SK-N-SH (cell line): Measurements from ENCODE around the gene NCKAP5L. TPM values are rescaled to one million over a fixed set of nuclear protein-coding genes. Genes with fewer than 3 reads are reported as not detected.
A peak's percentile ranks its signal among the peaks of the same experiment; 100 is the strongest.

Experiments
- CTCF ChIA-PET: fragments of 300-600, 350-600 bp; formaldehyde crosslinking; extraction: SDS; loops from one replicate; lab custom pipeline; 2021; lab: Yijun Ruan, JAX
- POLR2A ChIA-PET: fragments of 350-600 bp; sonication (Branson Sonifier 250); formaldehyde crosslinking; extraction: SDS; loops from one replicate; lab custom pipeline; 2020; ENCODE audit warnings: antibody characterized with exemption, inconsistent platforms; lab: Yijun Ruan, JAX
- DNase-seq: peaks from one replicate; pipeline ENCODE4 v3.0.0; 2012
- H2AFZ ChIP-seq: fragments of 200-600 bp; sonication (generic); 2 replicates; pipeline ENCODE4 v1.8.1; 2016; ENCODE audit warnings: antibody characterized with exemption, mild to moderate bottlenecking, low read depth
- H3F3A ChIP-seq: fragments of 200-600 bp; sonication (generic); replicated peaks from 2 replicates; pipeline ENCODE3; 2016; ENCODE audit warnings: antibody characterized with exemption, mild to moderate bottlenecking; ENCODE audit not compliant: insufficient read depth
- H3K27ac ChIP-seq, 2 experiments: fragments of 200-500 bp in 1 of 2; fragments of 200-600 bp in 1 of 2; sonication (Bioruptor generic) in 1 of 2; sonication (generic), shearing (Covaris generic) in 1 of 2; 2 replicates each; pipeline versions ENCODE4 v1.5.1 to v1.6.1; 2014 to 2016; ENCODE audit warnings: low read depth in 2 of 2, inconsistent platforms in 1 of 2, low read length in 1 of 2, mild to moderate bottlenecking in 1 of 2, mixed read lengths in 1 of 2
- H3K27me3 ChIP-seq: fragments of 200-600 bp; sonication (generic), shearing (Covaris generic); 2 replicates; pipeline ENCODE4 v1.6.1; 2016; ENCODE audit warnings: mixed run types; ENCODE audit not compliant: insufficient read depth
- H3K36me3 ChIP-seq, 2 experiments: fragments of 200-500 bp in 1 of 2; fragments of 200-600 bp in 1 of 2; sonication (Bioruptor generic) in 1 of 2; sonication (generic) in 1 of 2; replicated peaks in 1 of 2; 2 replicates each; pipeline versions ENCODE3 to v1.5.1; 2014 to 2016; ENCODE audit warnings: low read length in 1 of 2, mild to moderate bottlenecking in 1 of 2; ENCODE audit not compliant: insufficient read depth in 2 of 2, control insufficient read depth in 1 of 2
- H3K4me1 ChIP-seq, 2 experiments: fragments of 200-500 bp in 1 of 2; fragments of 200-600 bp in 1 of 2; sonication (Bioruptor generic) in 1 of 2; sonication (generic), shearing (Covaris generic) in 1 of 2; 2 replicates each; pipeline versions ENCODE4 v1.5.1 to v1.6.1; 2014 to 2016; ENCODE audit warnings: low read depth in 1 of 2, low read length in 1 of 2, mixed run types in 1 of 2; ENCODE audit not compliant: insufficient read depth in 2 of 2, control insufficient read depth in 1 of 2
- H3K4me2 ChIP-seq: fragments of 200-600 bp; sonication (generic), shearing (Covaris generic); 2 replicates; pipeline ENCODE4 v1.6.1; 2017; ENCODE audit warnings: mixed run types
- H3K4me3 ChIP-seq, 2 experiments: fragments of 200-500 bp in 1 of 2; fragments of 200-600 bp in 1 of 2; sonication (Bioruptor generic) in 1 of 2; sonication (generic), shearing (Covaris generic) in 1 of 2; 2 replicates each; pipeline versions ENCODE4 v1.5.1 to v1.8.1; 2014 to 2016; ENCODE audit warnings: low read depth in 2 of 2, inconsistent platforms in 1 of 2, low read length in 1 of 2, mild to moderate bottlenecking in 1 of 2, mixed read lengths in 1 of 2, moderate library complexity in 1 of 2
- H3K79me2 ChIP-seq: fragments of 200-600 bp; sonication (generic); 2 replicates; pipeline ENCODE4 v1.8.1; 2017; ENCODE audit warnings: mild to moderate bottlenecking; ENCODE audit not compliant: insufficient read depth
- H3K9ac ChIP-seq: fragments of 200-600 bp; sonication (generic); 2 replicates; pipeline ENCODE4 v1.6.1; 2017; ENCODE audit warnings: mixed run types
- H3K9me2 ChIP-seq: fragments of 200-600 bp; sonication (generic); 2 replicates; pipeline ENCODE4 v1.6.1; 2017; ENCODE audit warnings: mixed run types
- H3K9me3 ChIP-seq: fragments of 200-600 bp; sonication (generic); 2 replicates; pipeline ENCODE4 v1.6.1; 2017; ENCODE audit warnings: mixed run types, mild to moderate bottlenecking, moderate library complexity
- H4K20me1 ChIP-seq: fragments of 200-600 bp; sonication (generic); 2 replicates; pipeline ENCODE4 v1.6.1; 2017; ENCODE audit warnings: mild to moderate bottlenecking, mixed run types; ENCODE audit not compliant: insufficient read depth
- CHD2 ChIP-seq: fragments of 150-350 bp; IDR thresholded peaks from 2 replicates; pipeline ENCODE4 v1.6.1; 2018; ENCODE audit warnings: low read length; ENCODE audit not compliant: partially characterized antibody
- ELF1 ChIP-seq: IDR thresholded peaks from 2 replicates; pipeline ENCODE4 v1.4.0; 2012
- EP300 ChIP-seq, 2 experiments: IDR thresholded peaks; 2 replicates each; pipeline versions ENCODE4 v1.4.0 to v1.6.1; 2012; ENCODE audit warnings: borderline replicate concordance in 1 of 2, low read depth in 1 of 2, low read length in 1 of 2
- FOSL2 ChIP-seq: IDR thresholded peaks from 2 replicates; pipeline ENCODE4 v1.4.0; 2012; ENCODE audit warnings: low read depth, mild to moderate bottlenecking, moderate library complexity, borderline replicate concordance
- FOXJ3 ChIP-seq: sonication (generic); formaldehyde crosslinking; IDR thresholded peaks from 2 replicates; pipeline ENCODE4 v1.5.1; 2020; ENCODE audit warnings: mild to moderate bottlenecking, missing genetic modification reagents
- FOXM1 ChIP-seq: IDR thresholded peaks from 2 replicates; pipeline ENCODE4 v1.4.0; 2012; ENCODE audit warnings: low read depth, mild to moderate bottlenecking
- GABPA ChIP-seq: IDR thresholded peaks from 2 replicates; pipeline ENCODE4 v1.4.0; 2012; ENCODE audit warnings: low read depth, mild to moderate bottlenecking
- GATA2 ChIP-seq: sonication (generic); formaldehyde crosslinking; IDR thresholded peaks from 2 replicates; pipeline ENCODE4 v1.5.0; 2020; ENCODE audit warnings: mild to moderate bottlenecking, missing genetic modification reagents
- MEF2A ChIP-seq: IDR thresholded peaks from 2 replicates; pipeline ENCODE4 v1.4.0; 2012; ENCODE audit warnings: low read depth, borderline replicate concordance
- NFIC ChIP-seq: IDR thresholded peaks from 2 replicates; pipeline ENCODE4 v1.4.0; 2012; ENCODE audit warnings: borderline replicate concordance
- NRF1 ChIP-seq: IDR thresholded peaks from 2 replicates; pipeline ENCODE4 v1.6.1; 2012; ENCODE audit warnings: low read depth, mild to moderate bottlenecking, low read length
- RAD21 ChIP-seq: IDR thresholded peaks from 2 replicates; pipeline ENCODE4 v1.6.1; 2012; ENCODE audit warnings: mild to moderate bottlenecking, low read length
- RFX5 ChIP-seq: IDR thresholded peaks from 2 replicates; pipeline ENCODE4 v1.6.1; 2012; ENCODE audit warnings: mild to moderate bottlenecking, improper control_type of control experiment, low read length
- RXRA ChIP-seq: IDR thresholded peaks from 2 replicates; pipeline ENCODE4 v1.4.0; 2012; ENCODE audit warnings: low read depth, mild to moderate bottlenecking, borderline replicate concordance
- SMC3 ChIP-seq: IDR thresholded peaks from 2 replicates; pipeline ENCODE4 v1.6.1; 2012; ENCODE audit warnings: low read depth, low read length, improper control_type of control experiment
- YY1 ChIP-seq: IDR thresholded peaks from 2 replicates; pipeline ENCODE4 v1.4.0; 2012; ENCODE audit warnings: low read depth, mild to moderate bottlenecking
- ZBTB33 ChIP-seq: IDR thresholded peaks from 2 replicates; pipeline ENCODE4 v1.4.0; 2012; ENCODE audit warnings: low read depth, borderline replicate concordance
- WGBS: methylation state at CpG from one replicate; pipeline ENCODE4 v1.1.6; 2017; ENCODE audit warnings: low lambda C conversion rate; 5-methylcytosine and 5-hydroxymethylcytosine counted together
- polyA plus RNA-seq, 3 experiments: library from polyadenylated mRNA; depleted of rRNA; stranded (reverse); fragments of >200 nt; gene quantifications; 2 replicates each; pipeline ENCODE4 v1.2.3, GENCODE V29; 2012
- TF ChIP-seq, protein P1 (sequence below): fragments of 200-600 bp; sonication (generic); IDR thresholded peaks from 2 replicates; pipeline ENCODE4 v1.6.1; 2017; ENCODE audit warnings: antibody characterized with exemption, mild to moderate bottlenecking, moderate library complexity
- TF ChIP-seq, protein P2 (sequence below): IDR thresholded peaks from 2 replicates; pipeline ENCODE4 v1.4.0; 2012; ENCODE audit warnings: low read depth, borderline replicate concordance

Gene NCKAP5L
- polyA plus RNA-seq, 1 of the 3 experiments (the other 2 are of a cell fraction): 8.9 TPM

- Histone ChIP-seq H4K20me1 (no peaks in the 10 kb centered on the region), H3K9ac (no peak overlapping the region), H3K4me2 (no peak overlapping the region), H3K4me1 (no peaks in the 10 kb centered on the region; a peak in 1 of 4 replicates), H3K36me3 (no peaks in the 10 kb centered on the region), H2AFZ (no peak overlapping the region), H3K9me3 (no peaks in the 10 kb centered on the region), H3K4me3 (no peak overlapping the region), H3K9me2 (no peaks in the 10 kb centered on the region), H3K27me3 (no peaks in the 10 kb centered on the region), H3K27ac (no peak overlapping the region), H3K79me2 (no peaks in the 10 kb centered on the region), H3F3A (no peaks in the 10 kb centered on the region)
- CTCF ChIA-PET: interaction anchor here (0.9 to 5.7 kb wide), 6 partner anchors 11 to 290 kb away, joined by 3 to 59 read pairs (median 14); no protein-coding TSS in a partner anchor
- TF ChIP-seq GATA2 (CRISPR knock-in tag) (no peak), FOSL2 (no peak), RFX5 (no peak), RXRA (no peak)
- TF ChIP-seq, protein P1, sequence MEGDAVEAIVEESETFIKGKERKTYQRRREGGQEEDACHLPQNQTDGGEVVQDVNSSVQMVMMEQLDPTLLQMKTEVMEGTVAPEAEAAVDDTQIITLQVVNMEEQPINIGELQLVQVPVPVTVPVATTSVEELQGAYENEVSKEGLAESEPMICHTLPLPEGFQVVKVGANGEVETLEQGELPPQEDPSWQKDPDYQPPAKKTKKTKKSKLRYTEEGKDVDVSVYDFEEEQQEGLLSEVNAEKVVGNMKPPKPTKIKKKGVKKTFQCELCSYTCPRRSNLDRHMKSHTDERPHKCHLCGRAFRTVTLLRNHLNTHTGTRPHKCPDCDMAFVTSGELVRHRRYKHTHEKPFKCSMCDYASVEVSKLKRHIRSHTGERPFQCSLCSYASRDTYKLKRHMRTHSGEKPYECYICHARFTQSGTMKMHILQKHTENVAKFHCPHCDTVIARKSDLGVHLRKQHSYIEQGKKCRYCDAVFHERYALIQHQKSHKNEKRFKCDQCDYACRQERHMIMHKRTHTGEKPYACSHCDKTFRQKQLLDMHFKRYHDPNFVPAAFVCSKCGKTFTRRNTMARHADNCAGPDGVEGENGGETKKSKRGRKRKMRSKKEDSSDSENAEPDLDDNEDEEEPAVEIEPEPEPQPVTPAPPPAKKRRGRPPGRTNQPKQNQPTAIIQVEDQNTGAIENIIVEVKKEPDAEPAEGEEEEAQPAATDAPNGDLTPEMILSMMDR: no peak
- WGBS: 7% methylated on average over 2 of the region's 2 CpGs
- DNase-seq: no peak
- POLR2A ChIA-PET: no interaction called here
Measured at GRCh38 chr12:49779581-49779980, 48.6 kb downstream of the NCKAP5L start.

DNA sequence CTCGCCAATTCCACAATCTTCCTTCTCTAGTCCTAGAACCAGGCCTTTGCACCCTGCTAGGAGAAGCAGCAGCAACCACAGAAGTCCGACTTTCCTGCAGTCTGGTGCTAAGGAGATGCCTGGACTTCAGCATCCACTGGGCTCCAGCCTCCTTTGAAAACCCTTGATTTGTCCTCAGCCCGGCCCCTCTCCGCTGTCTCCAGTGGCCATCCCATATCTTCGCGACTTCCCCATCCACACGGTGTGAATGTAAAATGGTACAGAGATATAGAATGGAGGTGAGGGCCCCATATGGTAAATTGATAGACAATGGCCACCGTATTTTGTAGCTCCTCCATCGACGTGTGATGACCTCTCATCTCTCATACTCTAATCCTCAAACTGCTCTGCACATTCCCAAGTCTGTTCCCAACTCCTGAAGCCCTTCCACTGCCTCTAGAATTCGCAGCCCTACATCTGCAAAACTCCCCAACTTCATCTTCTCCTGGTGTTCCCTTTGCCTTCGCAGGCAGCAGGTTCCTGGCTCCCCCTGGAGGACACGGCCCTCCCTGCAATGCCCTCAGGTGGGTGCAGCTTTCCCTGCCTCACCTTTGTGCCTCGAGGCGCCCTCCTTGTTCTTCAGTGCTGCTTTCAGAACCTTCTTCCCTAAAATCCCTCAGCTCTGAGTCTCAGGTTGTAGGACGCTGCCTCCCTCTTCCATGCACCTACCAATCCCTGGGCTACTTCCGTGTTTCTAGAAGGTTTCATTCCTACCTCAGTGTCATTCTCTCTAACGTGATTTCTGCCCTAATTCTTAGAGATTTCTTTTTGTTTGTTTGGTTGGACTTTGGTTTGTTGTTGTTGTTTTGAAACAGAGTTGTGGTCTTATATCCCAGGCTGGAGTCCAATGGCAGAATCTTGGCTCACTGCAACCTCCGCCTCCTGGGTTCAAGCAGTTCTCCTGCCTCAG, 50.1 kb downstream of the NCKAP5L start:
- H3K4me1 ChIP-seq: no peaks in the 10 kb centered on the region
- no peak overlapping the region for H3K4me2 ChIP-seq
- no peaks in the 10 kb centered on the region for H3K79me2 ChIP-seq
- no peak overlapping the region; a peak in 1 of 4 replicates for H3K4me3 ChIP-seq
- H3K9me2 ChIP-seq: no peaks in the 10 kb centered on the region
- no peak for DNase-seq
- CTCF ChIA-PET: interaction anchor here (0.6 to 5.7 kb wide), 39 partner anchors 10 to 359 kb away, joined by 3 to 59 read pairs (median 4); partner anchors contain the start of genes AQP5, FMNL3 and TMBIM6
- H4K20me1 ChIP-seq: no peaks in the 10 kb centered on the region
- no peak overlapping the region for H3K27ac ChIP-seq
- POLR2A ChIA-PET: interaction anchor here (1.2 kb wide), 1 partner anchor 50 kb away, joined by 4 read pairs; the partner anchor contains the start of gene NCKAP5L
- H3K27me3 ChIP-seq: no peaks in the 10 kb centered on the region
- 67% methylated on average over 19 of the region's 19 CpGs for WGBS
- no peaks in the 10 kb centered on the region for H3F3A ChIP-seq
- no peak overlapping the region for H2AFZ ChIP-seq
- H3K9me3 ChIP-seq: no peaks in the 10 kb centered on the region
- no peak overlapping the region for H3K9ac ChIP-seq
- no peaks in the 10 kb centered on the region for H3K36me3 ChIP-seq
- TF ChIP-seq MEF2A (no peak), EP300 (IDR thresholded peaks at IDR 0.05; ENCODE audit: borderline replicate concordance in 1 of 2, low read depth in 1 of 2, low read length in 1 of 2) (no peak), FOXJ3 (no peak), SMC3 (peak; percentile 29; the same call in 1 of the 2 replicates), FOXM1 (no peak), NFIC (no peak), RFX5 (no peak), YY1 (no peak), RXRA (no peak), CHD2 (no peak), RAD21 (peak; percentile 39), ZBTB33 (no peak), ELF1 (no peak), NRF1 (no peak), GABPA (no peak)
- TF ChIP-seq, protein P1: peak; percentile 72
- TF ChIP-seq, protein P2, sequence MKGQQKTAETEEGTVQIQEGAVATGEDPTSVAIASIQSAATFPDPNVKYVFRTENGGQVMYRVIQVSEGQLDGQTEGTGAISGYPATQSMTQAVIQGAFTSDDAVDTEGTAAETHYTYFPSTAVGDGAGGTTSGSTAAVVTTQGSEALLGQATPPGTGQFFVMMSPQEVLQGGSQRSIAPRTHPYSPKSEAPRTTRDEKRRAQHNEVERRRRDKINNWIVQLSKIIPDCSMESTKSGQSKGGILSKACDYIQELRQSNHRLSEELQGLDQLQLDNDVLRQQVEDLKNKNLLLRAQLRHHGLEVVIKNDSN: no peak
